Upper lobe of left lung (tissue), 4 donors: ENCODE results near the gene PKHD1.

ENCODE experiments used
- POLR2A ChIP-seq, 4 donors: fragments of 450-650 bp; IDR thresholded peaks; one replicate each; pipeline ENCODE4 v1.5.1; 2016 to 2017; ENCODE audit warnings: antibody characterized with exemption in 4 of 4, mild to moderate bottlenecking in 2 of 4
- TF ChIP-seq, protein P1 (sequence below), 6 experiments: fragments of 450-650 bp in 4 of 6; fragments of 200-600 bp in 2 of 6; sonication (generic) in 2 of 6; IDR thresholded peaks; one replicate each; pipeline ENCODE4 v1.5.1; 2016 to 2019; ENCODE audit warnings: antibody characterized with exemption in 6 of 6

DNA sequence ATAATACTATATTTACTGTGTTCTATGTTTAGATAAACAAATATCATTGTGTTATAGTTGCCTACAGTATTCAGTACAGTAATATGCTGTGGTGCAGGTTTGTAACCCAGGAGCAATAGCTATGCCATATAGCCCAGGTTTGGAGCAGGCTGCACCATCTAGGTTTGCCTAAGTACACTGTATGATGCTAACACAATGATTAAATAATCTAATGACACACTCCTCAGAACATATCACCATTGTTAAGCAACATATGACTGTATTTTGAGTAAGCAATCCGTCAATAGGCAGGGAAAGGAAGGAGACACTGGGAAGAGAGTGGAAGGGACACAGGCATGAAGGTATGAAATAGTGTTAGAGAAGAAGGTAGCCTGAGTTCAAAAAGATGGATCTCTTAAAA is 369.9 kb downstream of the PKHD1 start:
- TF ChIP-seq POLR2A (IDR thresholded peaks at IDR 0.05): no peak
- TF ChIP-seq, protein P1, sequence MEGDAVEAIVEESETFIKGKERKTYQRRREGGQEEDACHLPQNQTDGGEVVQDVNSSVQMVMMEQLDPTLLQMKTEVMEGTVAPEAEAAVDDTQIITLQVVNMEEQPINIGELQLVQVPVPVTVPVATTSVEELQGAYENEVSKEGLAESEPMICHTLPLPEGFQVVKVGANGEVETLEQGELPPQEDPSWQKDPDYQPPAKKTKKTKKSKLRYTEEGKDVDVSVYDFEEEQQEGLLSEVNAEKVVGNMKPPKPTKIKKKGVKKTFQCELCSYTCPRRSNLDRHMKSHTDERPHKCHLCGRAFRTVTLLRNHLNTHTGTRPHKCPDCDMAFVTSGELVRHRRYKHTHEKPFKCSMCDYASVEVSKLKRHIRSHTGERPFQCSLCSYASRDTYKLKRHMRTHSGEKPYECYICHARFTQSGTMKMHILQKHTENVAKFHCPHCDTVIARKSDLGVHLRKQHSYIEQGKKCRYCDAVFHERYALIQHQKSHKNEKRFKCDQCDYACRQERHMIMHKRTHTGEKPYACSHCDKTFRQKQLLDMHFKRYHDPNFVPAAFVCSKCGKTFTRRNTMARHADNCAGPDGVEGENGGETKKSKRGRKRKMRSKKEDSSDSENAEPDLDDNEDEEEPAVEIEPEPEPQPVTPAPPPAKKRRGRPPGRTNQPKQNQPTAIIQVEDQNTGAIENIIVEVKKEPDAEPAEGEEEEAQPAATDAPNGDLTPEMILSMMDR (IDR thresholded peaks at IDR 0.05): no peak
